HepG2 (cell line): ENCODE data around the gene EXOC3L4. TPM values are rescaled to one million over a fixed set of nuclear protein-coding genes. Genes with fewer than 3 reads are reported as not detected.

Experiments
- ATAC-seq: fragments of 200-7000 bp; cut with Tn5 transposase; 3 replicates; pipeline ENCODE4 v1.9.1; 2020; ENCODE audit warnings: mild to moderate bottlenecking, moderate library complexity
- BruUV-seq: library from RNA; stranded (reverse); fragments of 400-500 nt; replicated peaks from 2 replicates; lab custom pipeline; 2021; lab: Mats Ljungman, UMichigan
- CTCF ChIA-PET: fragments of 300-600 bp; formaldehyde crosslinking; extraction: SDS; loops from one replicate; lab custom pipeline; 2021; ENCODE audit warnings: low total read pairs, inconsistent platforms, low intra/inter-chr PET ratio; lab: Yijun Ruan, JAX
- POLR2A ChIA-PET: fragments of 350-600 bp; sonication (Branson Sonifier 250); formaldehyde crosslinking; loops from one replicate; lab custom pipeline; 2020; ENCODE audit warnings: antibody characterized with exemption, inconsistent platforms; lab: Yijun Ruan, JAX
- DNase-seq: peaks from one replicate; pipeline ENCODE4 v3.0.0-alpha.2; 2015; ENCODE audit warnings: low spot score
- FAIRE-seq: peaks from 3 replicates; lab custom pipeline; 2011; peaks lifted over from hg19 to GRCh38; lab: Jason Lieb, UNC
- H2AFZ ChIP-seq: one replicate; pipeline ENCODE4 v1.6.1; 2011; ENCODE audit warnings: low read length, inconsistent platforms
- H3K27ac ChIP-seq: fragments of 300-600 bp; 3 replicates; pipeline ENCODE4 v1.8.0; 2011; ENCODE audit warnings: mixed run types, mild to moderate bottlenecking, mixed read lengths, low read length, inconsistent platforms; ENCODE audit not compliant: insufficient read depth; ENCODE audit errors: extremely low read length
- H3K27me3 ChIP-seq, 2 experiments: fragments of 200-600 bp in 1 of 2; 2 replicates in 1 of 2; 3 replicates in 1 of 2; pipeline versions ENCODE4 v1.6.0 to v1.8.0; 2011; ENCODE audit warnings: low read length in 2 of 2, mild to moderate bottlenecking in 2 of 2, moderate library complexity in 2 of 2, inconsistent platforms in 1 of 2; ENCODE audit not compliant: insufficient read depth in 2 of 2, control insufficient read depth in 1 of 2
- H3K36me3 ChIP-seq, 2 experiments: fragments of 200-600 bp in 1 of 2; replicated peaks in 1 of 2; 2 replicates in 1 of 2; 3 replicates in 1 of 2; pipeline versions ENCODE4 v1.5.1 to v1.8.0; 2011; ENCODE audit warnings: low read length in 2 of 2, inconsistent platforms in 1 of 2; ENCODE audit not compliant: insufficient read depth in 2 of 2, control insufficient read depth in 1 of 2
- H3K4me1 ChIP-seq: 2 replicates; pipeline ENCODE4 v1.5.1; 2012; ENCODE audit warnings: low read length, inconsistent platforms; ENCODE audit not compliant: insufficient read depth
- H3K4me2 ChIP-seq: 2 replicates; pipeline ENCODE4 v1.6.0; 2011; ENCODE audit warnings: low read depth, low read length, inconsistent platforms
- H3K4me3 ChIP-seq, 3 experiments: fragments of 200-600 bp in 1 of 3; sonication (generic), shearing (Covaris generic) in 1 of 3; replicated peaks in 1 of 3; 2 replicates each; pipeline ENCODE4 v1.5.1; 2011 to 2016; ENCODE audit warnings: low read length in 3 of 3, inconsistent platforms in 2 of 3, low read depth in 2 of 3, mild to moderate bottlenecking in 2 of 3, control low read depth in 1 of 3, mixed read lengths in 1 of 3; ENCODE audit not compliant: insufficient read depth in 1 of 3
- H3K79me2 ChIP-seq: one replicate; pipeline ENCODE4 v1.6.1; 2011; ENCODE audit warnings: low read length, inconsistent platforms; ENCODE audit not compliant: insufficient read depth
- H3K9ac ChIP-seq: 2 replicates; pipeline ENCODE4 v1.6.0; 2011; ENCODE audit warnings: mild to moderate bottlenecking, low read depth, low read length, inconsistent platforms; ENCODE audit not compliant: insufficient read depth
- H3K9me3 ChIP-seq: 2 replicates; pipeline ENCODE4 v1.5.1; 2012; ENCODE audit warnings: mild to moderate bottlenecking, low read length
- H4K20me1 ChIP-seq: 2 replicates; pipeline ENCODE4 v1.6.0; 2011; ENCODE audit warnings: inconsistent platforms, mild to moderate bottlenecking, low read length, moderate library complexity; ENCODE audit not compliant: insufficient read depth
- HNF4G ChIP-seq, 2 experiments: sonication (generic) in 1 of 2; formaldehyde crosslinking in 1 of 2; IDR thresholded peaks; 2 replicates each; pipeline versions ENCODE4 v1.4.0 to v1.6.1; 2011 to 2020; ENCODE audit warnings: borderline replicate concordance in 2 of 2, low read depth in 2 of 2, mild to moderate bottlenecking in 2 of 2, low read length in 1 of 2, missing genetic modification reagents in 1 of 2, moderate library complexity in 1 of 2
- HNRNPL ChIP-seq: fragments of 200-400 bp; formaldehyde crosslinking; IDR thresholded peaks from 2 replicates; pipeline ENCODE4 v1.6.1; 2017; ENCODE audit warnings: mild to moderate bottlenecking, low read depth, low read length
- KDM5B ChIP-seq: sonication (generic); formaldehyde crosslinking; IDR thresholded peaks from 2 replicates; pipeline ENCODE4 v1.4.0; 2020; ENCODE audit warnings: missing genetic modification reagents, mild to moderate bottlenecking, borderline replicate concordance
- NR2F1 ChIP-seq, 2 experiments: fragments of 450-650 bp in 1 of 2; formaldehyde crosslinking in 1 of 2; IDR thresholded peaks; 2 replicates each; pipeline versions ENCODE4 v1.5.0 to v1.6.1; 2016 to 2020; ENCODE audit warnings: mild to moderate bottlenecking in 1 of 2, missing compliant biosample characterization in 1 of 2, missing genetic modification reagents in 1 of 2, moderate library complexity in 1 of 2
- NR2F6 ChIP-seq, 2 experiments: IDR thresholded peaks; 2 replicates each; pipeline ENCODE4 v1.6.1; 2016; ENCODE audit warnings: antibody characterized with exemption in 1 of 2, mild to moderate bottlenecking in 1 of 2
- PHF5A ChIP-seq: IDR thresholded peaks from one replicate; pipeline ENCODE4 v1.6.1; 2018; ENCODE audit warnings: low read depth, missing genetic modification reagents; ENCODE audit not compliant: unreplicated experiment
- PRMT3 ChIP-seq: sonication (generic); formaldehyde crosslinking; IDR thresholded peaks from 2 replicates; pipeline ENCODE4 v1.8.1; 2022; ENCODE audit warnings: low read depth, mild to moderate bottlenecking, moderate library complexity, missing genetic modification reagents, borderline replicate concordance
- ZNF562 ChIP-seq: sonication (generic); formaldehyde crosslinking; IDR thresholded peaks from 2 replicates; pipeline ENCODE4 v1.8.0; 2022; ENCODE audit warnings: missing genetic modification reagents, borderline replicate concordance
- ZNF687 ChIP-seq: sonication (generic); formaldehyde crosslinking; IDR thresholded peaks from 2 replicates; pipeline ENCODE4 v1.5.1; 2020; ENCODE audit warnings: mild to moderate bottlenecking, missing genetic modification reagents, moderate library complexity
- WGBS: methylation state at CpG from one replicate; pipeline ENCODE4 v1.1.6; 2017; ENCODE audit warnings: low lambda C conversion rate; 5-methylcytosine and 5-hydroxymethylcytosine counted together
- in situ Hi-C: cut with HindIII; loops from 2 replicates; pipeline ENCODE4 v1.10.0; 2017; ENCODE audit warnings: low pct_unique_long_range_greater_than_20kb; ENCODE audit not compliant: extremely low pct_ligation_motif_present
- intact Hi-C: fragments of 100-400 bp; cut with micrococcal nuclease; formaldehyde crosslinking; loops from one replicate; pipeline ENCODE4 v1.10.0; 2022; ENCODE audit not compliant: unreplicated experiment
- polyA plus RNA-seq, 8 experiments: library from polyadenylated mRNA; depleted of rRNA in 3 of 8; stranded (reverse) in 7 of 8; unstranded in 1 of 8; fragments of >200 nt; fragmentation: Illumina TruSeq in 4 of 8; extraction: Trizol in 4 of 8; gene quantifications; 2 replicates each; pipeline versions ENCODE4 v1.2.1 to v1.2.3, GENCODE V29; 2011 to 2016; ENCODE audit warnings: low read depth in 4 of 8, missing spikeins in 1 of 8, mixed read lengths in 1 of 8; ENCODE audit not compliant: insufficient read depth in 1 of 8
- total RNA-seq, 5 experiments: library from RNA; depleted of rRNA; stranded (reverse); fragments of >200 nt; fragmentation: Illumina TruSeq; extraction: Trizol; gene quantifications; 2 replicates each; pipeline ENCODE4 v1.2.3, GENCODE V29; 2016; ENCODE audit warnings: low read depth in 1 of 5
- TF ChIP-seq, protein P1 (sequence below): sonication (generic); formaldehyde crosslinking; IDR thresholded peaks from 2 replicates; pipeline ENCODE4 v1.4.0; 2020; ENCODE audit warnings: missing genetic modification reagents
- TF ChIP-seq, protein P2 (sequence below): sonication (generic); formaldehyde crosslinking; IDR thresholded peaks from 2 replicates; pipeline ENCODE4 v1.5.0; 2020; ENCODE audit warnings: mild to moderate bottlenecking, missing genetic modification reagents, moderate library complexity

Gene EXOC3L4
- total and polyA plus RNA-seq, 2 of the 13 experiments (the other 11 are each of a cell fraction or from before 2014, with no cell fraction given), result 11.8 to 27.0 TPM

DNA sequence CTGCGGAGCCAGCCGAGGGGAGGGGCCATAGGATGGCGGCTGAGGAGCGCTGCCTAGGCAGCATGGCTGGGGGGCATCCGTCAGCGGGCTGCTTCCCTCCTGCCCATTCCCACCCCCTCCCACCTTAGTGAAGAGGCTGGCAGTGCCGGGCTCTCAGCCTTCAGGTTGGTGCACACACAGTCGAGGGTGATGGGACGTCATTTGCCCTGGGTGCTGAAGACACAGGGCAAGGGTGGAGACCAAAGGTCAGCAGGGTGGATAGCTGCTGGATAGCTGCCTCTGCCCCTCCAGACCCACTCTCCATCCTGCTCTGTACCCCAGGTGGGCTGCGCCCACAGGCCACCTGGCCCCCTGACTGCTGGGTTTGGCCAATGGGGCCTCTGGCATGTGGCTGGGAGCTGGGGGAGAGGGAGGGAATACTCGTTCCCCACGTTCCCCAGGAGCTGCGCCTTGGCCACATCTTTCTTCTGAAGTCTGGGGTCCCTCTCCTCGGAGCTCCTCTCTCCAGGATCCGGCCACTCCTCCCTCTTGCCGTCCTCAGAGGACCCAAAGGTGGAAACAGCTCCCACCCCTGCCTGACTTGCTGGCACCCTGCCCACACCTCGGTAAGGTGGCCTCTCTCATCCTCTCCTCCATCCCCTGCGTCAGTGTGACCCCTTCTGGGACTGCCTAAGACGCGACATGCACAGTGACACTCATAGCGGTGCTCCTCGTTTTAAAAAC is 26.0 kb upstream of the EXOC3L4 start:
- in situ Hi-C loops (no loop called here), intact Hi-C loops (no loop called here)
- BruUV-seq, result no TSS peak
- ATAC-seq (no peak), DNase-seq (no peak), FAIRE-seq (no peak)
- WGBS, result 23% methylated on average over 17 of the region's 22 CpGs
- Histone ChIP-seq H3K9me3 (no peaks in the 10 kb centered on the region), H3K4me1 (peaks cover 68% of the 10 kb centered on the region), H3K79me2 (no peaks in the 10 kb centered on the region), H3K36me3 (no peaks in the 10 kb centered on the region), H4K20me1 (no peaks in the 10 kb centered on the region), H3K27ac (no peak overlapping the region), H3K4me3 (peak overlapping the region in 1 of 3 experiments; percentile 55; a peak in 2 of 6 replicates), H3K4me2 (peak overlapping the region; percentile 74), H2AFZ (no peak overlapping the region), H3K27me3 (peaks cover 3 to 33% of the 10 kb centered on the region in 2 experiments; a peak in 3 of 5 replicates), H3K9ac (0 out of 2 replicates have a peak overlapping the region, but pooled peaks have one; percentile 4)
- TF ChIP-seq, protein P1, sequence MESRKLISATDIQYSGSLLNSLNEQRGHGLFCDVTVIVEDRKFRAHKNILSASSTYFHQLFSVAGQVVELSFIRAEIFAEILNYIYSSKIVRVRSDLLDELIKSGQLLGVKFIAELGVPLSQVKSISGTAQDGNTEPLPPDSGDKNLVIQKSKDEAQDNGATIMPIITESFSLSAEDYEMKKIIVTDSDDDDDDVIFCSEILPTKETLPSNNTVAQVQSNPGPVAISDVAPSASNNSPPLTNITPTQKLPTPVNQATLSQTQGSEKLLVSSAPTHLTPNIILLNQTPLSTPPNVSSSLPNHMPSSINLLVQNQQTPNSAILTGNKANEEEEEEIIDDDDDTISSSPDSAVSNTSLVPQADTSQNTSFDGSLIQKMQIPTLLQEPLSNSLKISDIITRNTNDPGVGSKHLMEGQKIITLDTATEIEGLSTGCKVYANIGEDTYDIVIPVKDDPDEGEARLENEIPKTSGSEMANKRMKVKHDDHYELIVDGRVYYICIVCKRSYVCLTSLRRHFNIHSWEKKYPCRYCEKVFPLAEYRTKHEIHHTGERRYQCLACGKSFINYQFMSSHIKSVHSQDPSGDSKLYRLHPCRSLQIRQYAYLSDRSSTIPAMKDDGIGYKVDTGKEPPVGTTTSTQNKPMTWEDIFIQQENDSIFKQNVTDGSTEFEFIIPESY (CRISPR knock-in tag), result peak; percentile 96
- TF ChIP-seq HNRNPL (0 out of 2 replicates have a peak, but pooled peaks have one; percentile 44), ZNF562 (CRISPR knock-in tag) (no peak), NR2F1 (CRISPR knock-in tag; IDR thresholded peaks at IDR 0.05) (0 out of 4 replicates have a peak, but pooled peaks of 1 of the 2 experiments have one; percentile 14), ZNF687 (peak; percentile 27; the same call in 1 of the 2 replicates), PHF5A (no peak), NR2F6 (IDR thresholded peaks at IDR 0.05) (no peak), NR2F6 (CRISPR knock-in tag; IDR thresholded peaks at IDR 0.05) (0 out of 2 replicates have a peak, but pooled peaks have one; percentile 15), HNF4G (IDR thresholded peaks at IDR 0.05; ENCODE audit: borderline replicate concordance, low read depth, low read length) (no peak), HNF4G (CRISPR knock-in tag; IDR thresholded peaks at IDR 0.05; ENCODE audit: borderline replicate concordance, low read depth) (peak; percentile 46; the same call in 1 of the 2 replicates), PRMT3 (CRISPR knock-in tag) (no peak), KDM5B (CRISPR knock-in tag) (0 out of 2 replicates have a peak, but pooled peaks have one; percentile 20)
- TF ChIP-seq, protein P2, sequence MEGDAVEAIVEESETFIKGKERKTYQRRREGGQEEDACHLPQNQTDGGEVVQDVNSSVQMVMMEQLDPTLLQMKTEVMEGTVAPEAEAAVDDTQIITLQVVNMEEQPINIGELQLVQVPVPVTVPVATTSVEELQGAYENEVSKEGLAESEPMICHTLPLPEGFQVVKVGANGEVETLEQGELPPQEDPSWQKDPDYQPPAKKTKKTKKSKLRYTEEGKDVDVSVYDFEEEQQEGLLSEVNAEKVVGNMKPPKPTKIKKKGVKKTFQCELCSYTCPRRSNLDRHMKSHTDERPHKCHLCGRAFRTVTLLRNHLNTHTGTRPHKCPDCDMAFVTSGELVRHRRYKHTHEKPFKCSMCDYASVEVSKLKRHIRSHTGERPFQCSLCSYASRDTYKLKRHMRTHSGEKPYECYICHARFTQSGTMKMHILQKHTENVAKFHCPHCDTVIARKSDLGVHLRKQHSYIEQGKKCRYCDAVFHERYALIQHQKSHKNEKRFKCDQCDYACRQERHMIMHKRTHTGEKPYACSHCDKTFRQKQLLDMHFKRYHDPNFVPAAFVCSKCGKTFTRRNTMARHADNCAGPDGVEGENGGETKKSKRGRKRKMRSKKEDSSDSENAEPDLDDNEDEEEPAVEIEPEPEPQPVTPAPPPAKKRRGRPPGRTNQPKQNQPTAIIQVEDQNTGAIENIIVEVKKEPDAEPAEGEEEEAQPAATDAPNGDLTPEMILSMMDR (CRISPR knock-in tag), result peak; percentile 28; the same call in 1 of the 2 replicates
- POLR2A ChIA-PET, result no interaction called here
- CTCF ChIA-PET, result no interaction called here
